Thoracic aorta (tissue), 2 donors: Measurements from ENCODE around the gene UBL3. TPM values are rescaled to one million over a fixed set of nuclear protein-coding genes. Genes with fewer than 3 reads are reported as not detected.
A peak's percentile ranks its signal among the peaks of the same experiment; 100 is the strongest.

Experiments used
- ATAC-seq: fragments of 150-250 bp; one replicate; pipeline ENCODE4 v1.8.0; 2017; ENCODE audit warnings: low read depth; ENCODE audit not compliant: insufficient number of reproducible peaks, low FRiP score
- DNase-seq: peaks from one replicate; pipeline ENCODE4 v3.0.0-alpha.2; 2020; ENCODE audit warnings: low spot score
- H3K27ac ChIP-seq, 2 donors: fragments of 200-600 bp; sonication (generic); 1 replicate in 1 of 2; 2 replicates in 1 of 2; pipeline ENCODE4 v1.5.1; 2016; ENCODE audit warnings: mild to moderate bottlenecking in 2 of 2, moderate library complexity in 2 of 2
- H3K27me3 ChIP-seq: fragments of 200-600 bp; sonication (generic); replicated peaks from 2 replicates; pipeline ENCODE4 v1.6.0; 2016; ENCODE audit warnings: mild to moderate bottlenecking; ENCODE audit not compliant: insufficient read depth
- H3K36me3 ChIP-seq: fragments of 200-600 bp; sonication (generic); one replicate; pipeline ENCODE4 v1.5.1; 2016
- H3K4me1 ChIP-seq, 2 donors: fragments of 200-600 bp; sonication (generic); 1 replicate in 1 of 2; 2 replicates in 1 of 2; pipeline versions ENCODE4 v1.5.1 to v1.6.0; 2016; ENCODE audit warnings: low read depth in 2 of 2, mild to moderate bottlenecking in 1 of 2; ENCODE audit not compliant: control insufficient read depth in 1 of 2
- H3K4me3 ChIP-seq: fragments of 200-600 bp; sonication (generic); 2 replicates; pipeline ENCODE4 v1.5.1; 2016; ENCODE audit warnings: mild to moderate bottlenecking
- H3K9me3 ChIP-seq: fragments of 200-600 bp; sonication (generic); 2 replicates; pipeline ENCODE4 v1.5.1; 2016
- total RNA-seq, 2 donors: library from RNA; depleted of rRNA; stranded (reverse); fragments of >200 nt; gene quantifications; one replicate each; pipeline versions ENCODE4 v1.1.0 to v1.2.3, GENCODE V29; 2016
- TF ChIP-seq, protein P1 (sequence below): fragments of 200-600 bp; sonication (generic); IDR thresholded peaks from one replicate; pipeline ENCODE4 v1.5.1; 2019; ENCODE audit warnings: antibody characterized with exemption

UBL3 gene, protein sequence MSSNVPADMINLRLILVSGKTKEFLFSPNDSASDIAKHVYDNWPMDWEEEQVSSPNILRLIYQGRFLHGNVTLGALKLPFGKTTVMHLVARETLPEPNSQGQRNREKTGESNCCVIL
- 10 to 100 TPM; 24.4 to 32.6 TPM for total RNA-seq

DNA sequence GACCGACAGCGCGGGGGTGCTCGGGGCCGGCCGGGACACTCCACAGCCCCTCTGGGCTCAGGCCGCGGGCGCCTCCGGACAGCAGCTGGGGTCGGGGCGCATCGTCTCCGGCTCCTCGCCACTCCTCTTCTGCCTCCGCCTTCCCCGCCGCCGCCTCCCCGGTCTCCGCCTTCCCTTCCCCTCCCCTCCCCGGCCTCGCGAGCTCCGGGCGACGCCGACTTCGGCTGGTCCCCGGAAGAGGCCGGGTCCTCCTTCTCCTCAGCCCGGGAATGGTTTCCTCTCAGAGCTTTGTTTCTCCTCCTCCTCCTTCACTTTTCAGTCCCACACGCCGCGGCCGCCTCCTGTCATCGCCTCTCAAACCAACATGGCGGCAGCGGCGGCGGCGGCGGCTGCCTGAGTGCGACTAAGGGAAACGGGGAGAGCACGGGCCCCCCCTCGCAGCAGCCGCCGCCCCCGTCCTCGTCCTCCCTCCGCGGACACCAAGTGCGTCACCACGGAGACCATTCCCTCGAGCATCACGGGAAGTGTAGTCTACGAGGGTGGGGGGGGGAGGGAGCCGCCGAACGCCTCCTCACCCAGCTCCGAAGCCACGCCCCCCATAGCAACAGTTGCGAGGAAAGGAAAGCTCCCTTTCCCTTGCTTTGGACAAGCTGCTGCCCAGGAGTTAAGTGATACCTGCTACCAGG, at the start of gene UBL3:
UBL3 (minus strand) TSS at position 405 of the 686 bp plus-strand sequence. CDS start 1,079 bp downstream, outside the sequence.
- ATAC-seq = peak; percentile 91
- Histone ChIP-seq H3K36me3 (no peaks in the 10 kb centered on the region), H3K27ac (peak within 1 kb of the TSS; percentile 96 to 99), H3K9me3 (no peaks in the 10 kb centered on the region), H3K4me1 (peaks cover 13 to 15% of the 10 kb centered on the region in 2 donors), H3K4me3 (peak within 1 kb of the TSS; percentile 97), H3K27me3 (no peaks in the 10 kb centered on the region)
- DNase-seq = peak; percentile 92
- TF ChIP-seq, protein P1, sequence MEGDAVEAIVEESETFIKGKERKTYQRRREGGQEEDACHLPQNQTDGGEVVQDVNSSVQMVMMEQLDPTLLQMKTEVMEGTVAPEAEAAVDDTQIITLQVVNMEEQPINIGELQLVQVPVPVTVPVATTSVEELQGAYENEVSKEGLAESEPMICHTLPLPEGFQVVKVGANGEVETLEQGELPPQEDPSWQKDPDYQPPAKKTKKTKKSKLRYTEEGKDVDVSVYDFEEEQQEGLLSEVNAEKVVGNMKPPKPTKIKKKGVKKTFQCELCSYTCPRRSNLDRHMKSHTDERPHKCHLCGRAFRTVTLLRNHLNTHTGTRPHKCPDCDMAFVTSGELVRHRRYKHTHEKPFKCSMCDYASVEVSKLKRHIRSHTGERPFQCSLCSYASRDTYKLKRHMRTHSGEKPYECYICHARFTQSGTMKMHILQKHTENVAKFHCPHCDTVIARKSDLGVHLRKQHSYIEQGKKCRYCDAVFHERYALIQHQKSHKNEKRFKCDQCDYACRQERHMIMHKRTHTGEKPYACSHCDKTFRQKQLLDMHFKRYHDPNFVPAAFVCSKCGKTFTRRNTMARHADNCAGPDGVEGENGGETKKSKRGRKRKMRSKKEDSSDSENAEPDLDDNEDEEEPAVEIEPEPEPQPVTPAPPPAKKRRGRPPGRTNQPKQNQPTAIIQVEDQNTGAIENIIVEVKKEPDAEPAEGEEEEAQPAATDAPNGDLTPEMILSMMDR = no peak

DNA sequence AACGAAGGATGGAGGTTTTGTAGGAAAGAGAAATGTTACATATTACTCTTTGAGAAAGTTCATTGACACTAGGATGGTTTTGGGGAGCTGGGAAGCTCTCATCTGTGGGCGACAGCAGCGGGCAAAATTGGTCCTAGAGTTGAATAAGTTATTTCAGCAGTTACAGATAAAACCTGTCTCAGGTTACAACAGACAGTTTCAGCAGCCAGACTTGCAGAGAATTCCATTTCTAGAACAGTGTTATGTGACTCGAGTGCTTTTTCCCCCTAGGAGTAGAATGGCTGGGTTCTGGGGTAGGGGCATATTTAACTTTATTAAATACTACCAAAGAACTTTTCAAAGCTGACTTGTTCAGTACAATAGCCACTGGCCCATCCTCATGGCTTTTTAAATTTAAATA, 46.7 kb upstream of the UBL3 start:
- TF ChIP-seq, protein P1 = no peak
- Histone ChIP-seq H3K4me3 (no peak overlapping the region), H3K9me3 (no peaks in the 10 kb centered on the region), H3K27me3 (no peaks in the 10 kb centered on the region), H3K36me3 (no peaks in the 10 kb centered on the region), H3K4me1 (no peaks in the 10 kb centered on the region), H3K27ac (no peak overlapping the region)
- ATAC-seq (no peak), DNase-seq (no peak)

DNA sequence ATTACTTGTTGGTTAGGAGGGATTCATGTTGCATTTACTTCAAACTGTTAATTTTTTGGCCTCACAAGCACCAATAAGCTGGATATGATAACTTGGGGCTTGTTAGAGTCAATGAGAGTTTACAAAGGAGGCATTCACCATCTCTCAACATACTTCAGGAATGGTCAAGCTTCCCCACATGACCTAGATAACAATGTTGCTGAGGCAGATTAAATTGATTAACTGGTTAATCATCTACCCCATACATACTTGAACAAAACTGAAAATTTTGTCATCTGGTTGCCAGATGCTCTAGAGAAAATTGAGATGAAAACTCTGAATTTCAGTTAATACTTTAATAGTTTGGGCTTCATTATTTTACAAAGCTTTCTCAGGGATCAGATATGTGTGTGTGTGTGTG, 43.0 kb upstream of the UBL3 start:
- no peaks in the 10 kb centered on the region for H3K36me3 ChIP-seq
- H3K27ac ChIP-seq = no peak overlapping the region
- DNase-seq (no peak), ATAC-seq (no peak)
- H3K27me3 ChIP-seq = no peaks in the 10 kb centered on the region
- H3K9me3 ChIP-seq = no peaks in the 10 kb centered on the region
- TF ChIP-seq, protein P1 = no peak
- no peaks in the 10 kb centered on the region for H3K4me1 ChIP-seq
- H3K4me3 ChIP-seq = no peak overlapping the region

DNA sequence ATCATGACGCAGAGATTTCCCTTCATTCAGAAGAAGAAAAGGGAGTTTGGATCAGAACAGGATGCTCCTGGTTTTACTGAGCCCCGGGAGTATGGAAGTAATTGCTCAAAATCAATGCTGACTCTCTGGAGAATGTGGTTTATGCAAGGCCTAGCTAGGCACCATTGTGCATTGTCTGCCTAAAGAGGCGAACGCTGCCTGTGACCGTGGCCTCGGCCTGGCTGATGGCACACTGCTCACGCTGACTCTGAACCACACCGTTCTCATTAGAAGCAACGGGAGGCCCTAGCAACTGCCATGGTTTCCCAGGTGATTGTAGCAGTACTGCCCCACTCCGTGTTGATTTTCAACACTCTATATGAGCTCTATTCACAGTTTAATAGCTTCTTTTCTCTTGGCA, 41.7 kb upstream of the UBL3 start:
- ATAC-seq = no peak
- H3K4me3 ChIP-seq = no peak overlapping the region
- no peaks in the 10 kb centered on the region for H3K27me3 ChIP-seq
- no peak overlapping the region for H3K27ac ChIP-seq
- H3K4me1 ChIP-seq = no peaks in the 10 kb centered on the region
- no peaks in the 10 kb centered on the region for H3K36me3 ChIP-seq
- no peaks in the 10 kb centered on the region for H3K9me3 ChIP-seq
- no peak for DNase-seq
- TF ChIP-seq, protein P1 = no peak

DNA sequence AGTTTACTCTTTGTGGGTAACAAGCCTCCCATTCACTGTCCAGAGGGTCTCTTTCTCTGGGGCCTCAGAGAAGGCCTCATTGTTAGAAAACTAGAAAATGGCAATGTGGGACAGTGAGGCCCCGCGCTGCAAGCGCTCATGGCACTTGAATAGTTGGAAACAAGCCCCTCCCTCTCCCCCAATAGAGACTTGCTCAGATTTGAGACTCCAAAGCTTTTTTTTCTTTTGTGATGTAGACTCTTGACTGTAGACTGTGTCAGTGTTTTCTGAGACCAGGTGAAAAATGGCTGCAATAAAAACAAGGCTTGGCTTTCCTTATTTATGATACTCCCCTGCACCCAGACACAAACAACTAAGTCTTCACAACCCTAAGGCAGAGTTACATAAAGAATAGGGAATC, 38.7 kb upstream of the UBL3 start:
- TF ChIP-seq, protein P1 = no peak
- no peak for ATAC-seq
- Histone ChIP-seq H3K27ac (no peak overlapping the region), H3K36me3 (no peaks in the 10 kb centered on the region), H3K27me3 (no peaks in the 10 kb centered on the region), H3K9me3 (no peaks in the 10 kb centered on the region), H3K4me1 (no peaks in the 10 kb centered on the region), H3K4me3 (no peak overlapping the region)
- no peak for DNase-seq
